GM23338 (cell line): Measurements from ENCODE around the gene TCF7L2. TPM values are rescaled to one million over a fixed set of nuclear protein-coding genes. Genes with fewer than 3 reads are reported as not detected.

Experiments
- ATAC-seq: fragments of 200-7000 bp; cut with Tn5 transposase; 3 replicates; pipeline ENCODE4 v1.9.1; 2020
- DNase-seq: peaks from one replicate; pipeline ENCODE4 v3.0.0-alpha.2; 2015; ENCODE audit warnings: low spot score
- H2AFZ ChIP-seq: fragments of 200-600 bp; sonication (generic); 2 replicates; pipeline ENCODE4 v1.8.0; 2016; ENCODE audit warnings: antibody characterized with exemption, mild to moderate bottlenecking, moderate library complexity
- H3F3A ChIP-seq: fragments of 200-600 bp; sonication (generic); replicated peaks from 2 replicates; pipeline ENCODE4 v1.8.0; 2017; ENCODE audit warnings: antibody characterized with exemption, mixed run types, low read depth
- H3K27ac ChIP-seq: fragments of 200-600 bp; sonication (generic); 2 replicates; pipeline ENCODE4 v1.6.1; 2016; ENCODE audit warnings: low read depth
- H3K27me3 ChIP-seq: fragments of 200-600 bp; sonication (generic); 2 replicates; pipeline ENCODE4 v1.8.0; 2016; ENCODE audit warnings: mild to moderate bottlenecking, mixed run types, moderate library complexity; ENCODE audit not compliant: insufficient read depth
- H3K36me3 ChIP-seq: fragments of 200-600 bp; sonication (generic); 2 replicates; pipeline ENCODE4 v1.8.0; 2016; ENCODE audit warnings: mild to moderate bottlenecking; ENCODE audit not compliant: insufficient read depth
- H3K4me1 ChIP-seq: fragments of 200-600 bp; sonication (generic); 2 replicates; pipeline ENCODE4 v1.8.0; 2016; ENCODE audit warnings: mild to moderate bottlenecking, moderate library complexity; ENCODE audit not compliant: insufficient read depth
- H3K4me2 ChIP-seq: fragments of 200-600 bp; sonication (generic); 2 replicates; pipeline ENCODE4 v1.7.1; 2017; ENCODE audit warnings: mixed run types
- H3K4me3 ChIP-seq: fragments of 200-600 bp; sonication (generic); 2 replicates; pipeline ENCODE4 v1.6.1; 2016; ENCODE audit warnings: mixed run types
- H3K79me2 ChIP-seq: fragments of 200-600 bp; sonication (generic); replicated peaks from 2 replicates; pipeline ENCODE4 v1.8.0; 2017; ENCODE audit warnings: mild to moderate bottlenecking; ENCODE audit not compliant: insufficient read depth
- H3K9me2 ChIP-seq: fragments of 200-600 bp; sonication (generic); 2 replicates; pipeline ENCODE4 v1.8.0; 2017; ENCODE audit not compliant: insufficient read depth
- H4K20me1 ChIP-seq: fragments of 200-600 bp; sonication (generic); replicated peaks from 2 replicates; pipeline ENCODE4 v1.8.0; 2017; ENCODE audit warnings: mild to moderate bottlenecking; ENCODE audit not compliant: insufficient read depth
- H3K27ac Mint-ChIP-seq: 2 replicates; pipeline ENCODE4 v1.8.0; 2020; ENCODE audit warnings: inconsistent platforms, mild to moderate bottlenecking, moderate library complexity, mixed read lengths
- H3K27me3 Mint-ChIP-seq: 3 replicates; pipeline ENCODE4 v1.8.0; 2022; ENCODE audit warnings: low read depth, mild to moderate bottlenecking, moderate library complexity, mixed read lengths, inconsistent platforms; ENCODE audit not compliant: insufficient read depth, poor library complexity
- H3K36me3 Mint-ChIP-seq: 3 replicates; pipeline ENCODE4 v1.8.0; 2021; ENCODE audit warnings: low read depth, mild to moderate bottlenecking, inconsistent platforms, moderate library complexity, mixed read lengths
- H3K4me1 Mint-ChIP-seq: 3 replicates; pipeline ENCODE4 v1.8.0; 2020; ENCODE audit warnings: mild to moderate bottlenecking, inconsistent platforms, mixed read lengths
- H3K4me3 Mint-ChIP-seq: 3 replicates; pipeline ENCODE4 v1.8.0; 2021; ENCODE audit warnings: moderate library complexity, mild to moderate bottlenecking, inconsistent platforms, mixed read lengths
- H3K9me3 Mint-ChIP-seq: 3 replicates; pipeline ENCODE4 v1.8.0; 2020; ENCODE audit warnings: moderate library complexity, mild to moderate bottlenecking, inconsistent platforms, mixed read lengths
- CREB1 ChIP-seq: fragments of 250-450 bp; sonication (Bioruptor Pico); IDR thresholded peaks from 2 replicates; pipeline ENCODE4 v1.5.0; 2020; ENCODE audit warnings: low read depth, mild to moderate bottlenecking, moderate library complexity
- EZH2 ChIP-seq: fragments of 200-600 bp; sonication (generic); IDR thresholded peaks from one replicate; pipeline ENCODE4 v1.8.0; 2017; ENCODE audit warnings: antibody characterized with exemption, mild to moderate bottlenecking, low read depth; ENCODE audit not compliant: unreplicated experiment
- EZH2phosphoT487 ChIP-seq: fragments of 200-600 bp; sonication (generic); IDR thresholded peaks from one replicate; pipeline ENCODE4 v1.8.1; 2018; ENCODE audit warnings: antibody characterized with exemption; ENCODE audit not compliant: unreplicated experiment
- JUNB ChIP-seq: IDR thresholded peaks from one replicate; pipeline ENCODE4 v1.6.1; 2016; ENCODE audit warnings: antibody characterized with exemption; ENCODE audit not compliant: unreplicated experiment
- NANOG ChIP-seq: IDR thresholded peaks from 2 replicates; pipeline ENCODE4 v1.6.1; 2016; ENCODE audit warnings: antibody characterized with exemption, borderline replicate concordance
- POLR2AphosphoS5 ChIP-seq: IDR thresholded peaks from 2 replicates; pipeline ENCODE4 v1.6.1; 2016; ENCODE audit warnings: antibody characterized with exemption, low read depth
- STAT1 ChIP-seq: IDR thresholded peaks from one replicate; pipeline ENCODE4 v1.6.1; 2016; ENCODE audit warnings: antibody characterized with exemption; ENCODE audit not compliant: unreplicated experiment
- ZNF114 ChIP-seq: fragments of 250-450 bp; sonication (Bioruptor Pico); IDR thresholded peaks from 2 replicates; pipeline ENCODE4 v1.5.0; 2020; ENCODE audit warnings: mild to moderate bottlenecking, moderate library complexity
- ZNF331 ChIP-seq: fragments of 250-450 bp; sonication (Bioruptor Pico); IDR thresholded peaks from 2 replicates; pipeline ENCODE4 v1.5.0; 2020; ENCODE audit warnings: low read depth, mild to moderate bottlenecking, moderate library complexity
- polyA plus RNA-seq: library from polyadenylated mRNA; unstranded; fragments of >200 nt; fragmentation: Nextera tagmentation; extraction: Ambion mirVana; gene quantifications from 2 replicates; pipeline ENCODE4 v1.2.1, GENCODE V29; 2016
- total RNA-seq: library from RNA; depleted of rRNA; stranded (reverse); fragments of >200 nt; shearing (Covaris generic); gene quantifications from 2 replicates; pipeline ENCODE4 v1.2.3, GENCODE V29; 2014
- TF ChIP-seq, protein P1 (sequence below): IDR thresholded peaks from one replicate; pipeline ENCODE4 v1.6.1; 2018; ENCODE audit warnings: antibody characterized with exemption; ENCODE audit not compliant: unreplicated experiment
- TF ChIP-seq, protein P2 (sequence below): IDR thresholded peaks from 2 replicates; pipeline ENCODE4 v1.6.1; 2016; ENCODE audit warnings: antibody characterized with exemption
- TF ChIP-seq, protein P3 (sequence below), 2 experiments: fragments of 200-600 bp in 1 of 2; sonication (generic) in 1 of 2; conservative IDR thresholded peaks; 2 replicates each; pipeline versions ENCODE4 v1.5.1 to v1.6.1; 2016 to 2017; ENCODE audit warnings: antibody characterized with exemption in 2 of 2, low read depth in 2 of 2, mild to moderate bottlenecking in 2 of 2, moderate library complexity in 1 of 2

Gene TCF7L2
- total and polyA plus RNA-seq, 2 experiments from 2014 or later: 32.2 to 80.8 TPM

DNA sequence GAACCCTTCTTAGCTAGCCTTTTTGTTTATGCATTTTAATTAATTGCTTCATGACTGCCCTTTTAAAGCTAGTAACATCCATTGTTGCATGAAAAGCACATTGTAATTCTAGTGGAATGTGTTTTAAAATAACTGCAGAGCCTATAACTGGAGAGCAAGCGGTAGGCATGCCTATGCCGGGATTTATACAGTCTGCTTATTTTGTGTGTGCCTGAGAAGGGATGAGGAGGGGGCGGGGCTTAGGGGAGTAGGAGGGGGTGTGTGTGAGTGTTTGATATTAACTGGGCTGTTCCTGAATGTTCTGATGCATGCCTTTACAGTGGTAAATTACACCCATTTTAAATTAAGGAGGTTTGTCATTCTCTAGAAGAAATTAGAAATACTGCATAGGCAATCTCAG, 208.1 kb downstream of the TCF7L2 start (continued):
- TF ChIP-seq, protein P1, sequence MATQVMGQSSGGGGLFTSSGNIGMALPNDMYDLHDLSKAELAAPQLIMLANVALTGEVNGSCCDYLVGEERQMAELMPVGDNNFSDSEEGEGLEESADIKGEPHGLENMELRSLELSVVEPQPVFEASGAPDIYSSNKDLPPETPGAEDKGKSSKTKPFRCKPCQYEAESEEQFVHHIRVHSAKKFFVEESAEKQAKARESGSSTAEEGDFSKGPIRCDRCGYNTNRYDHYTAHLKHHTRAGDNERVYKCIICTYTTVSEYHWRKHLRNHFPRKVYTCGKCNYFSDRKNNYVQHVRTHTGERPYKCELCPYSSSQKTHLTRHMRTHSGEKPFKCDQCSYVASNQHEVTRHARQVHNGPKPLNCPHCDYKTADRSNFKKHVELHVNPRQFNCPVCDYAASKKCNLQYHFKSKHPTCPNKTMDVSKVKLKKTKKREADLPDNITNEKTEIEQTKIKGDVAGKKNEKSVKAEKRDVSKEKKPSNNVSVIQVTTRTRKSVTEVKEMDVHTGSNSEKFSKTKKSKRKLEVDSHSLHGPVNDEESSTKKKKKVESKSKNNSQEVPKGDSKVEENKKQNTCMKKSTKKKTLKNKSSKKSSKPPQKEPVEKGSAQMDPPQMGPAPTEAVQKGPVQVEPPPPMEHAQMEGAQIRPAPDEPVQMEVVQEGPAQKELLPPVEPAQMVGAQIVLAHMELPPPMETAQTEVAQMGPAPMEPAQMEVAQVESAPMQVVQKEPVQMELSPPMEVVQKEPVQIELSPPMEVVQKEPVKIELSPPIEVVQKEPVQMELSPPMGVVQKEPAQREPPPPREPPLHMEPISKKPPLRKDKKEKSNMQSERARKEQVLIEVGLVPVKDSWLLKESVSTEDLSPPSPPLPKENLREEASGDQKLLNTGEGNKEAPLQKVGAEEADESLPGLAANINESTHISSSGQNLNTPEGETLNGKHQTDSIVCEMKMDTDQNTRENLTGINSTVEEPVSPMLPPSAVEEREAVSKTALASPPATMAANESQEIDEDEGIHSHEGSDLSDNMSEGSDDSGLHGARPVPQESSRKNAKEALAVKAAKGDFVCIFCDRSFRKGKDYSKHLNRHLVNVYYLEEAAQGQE: no peak
- TF ChIP-seq, protein P2, sequence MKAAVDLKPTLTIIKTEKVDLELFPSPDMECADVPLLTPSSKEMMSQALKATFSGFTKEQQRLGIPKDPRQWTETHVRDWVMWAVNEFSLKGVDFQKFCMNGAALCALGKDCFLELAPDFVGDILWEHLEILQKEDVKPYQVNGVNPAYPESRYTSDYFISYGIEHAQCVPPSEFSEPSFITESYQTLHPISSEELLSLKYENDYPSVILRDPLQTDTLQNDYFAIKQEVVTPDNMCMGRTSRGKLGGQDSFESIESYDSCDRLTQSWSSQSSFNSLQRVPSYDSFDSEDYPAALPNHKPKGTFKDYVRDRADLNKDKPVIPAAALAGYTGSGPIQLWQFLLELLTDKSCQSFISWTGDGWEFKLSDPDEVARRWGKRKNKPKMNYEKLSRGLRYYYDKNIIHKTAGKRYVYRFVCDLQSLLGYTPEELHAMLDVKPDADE: no peak
- no peak for TF ChIP-seq STAT1
- no peak for TF ChIP-seq POLR2AphosphoS5
- TF ChIP-seq EZH2: no peak
- TF ChIP-seq NANOG: no peak

DNA sequence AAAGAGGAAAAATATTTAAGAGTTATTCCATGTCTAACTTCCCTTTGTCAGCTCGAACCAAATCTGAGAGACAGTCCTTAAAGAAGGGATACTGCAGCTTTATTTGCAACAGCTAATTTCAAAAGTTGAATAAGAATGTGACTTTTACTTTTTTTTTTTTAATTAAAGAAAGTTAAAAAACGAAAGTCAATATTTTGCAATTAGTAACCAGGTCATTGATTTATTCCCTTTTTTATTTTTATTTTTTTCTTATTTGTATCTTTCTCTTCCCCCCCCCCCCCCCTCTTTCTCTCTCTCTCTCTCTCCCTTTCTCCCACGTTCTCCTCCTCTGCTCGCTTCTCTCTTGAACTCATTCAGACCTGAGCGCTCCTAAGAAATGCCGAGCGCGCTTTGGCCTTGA, 209.5 kb downstream of the TCF7L2 start:
- peaks cover 66% of the 10 kb centered on the region for H3K4me1 ChIP-seq
- H3K4me2 ChIP-seq: no peak overlapping the region
- peaks cover 52% of the 10 kb centered on the region for H3K4me1 Mint-ChIP-seq
- H3K27me3 ChIP-seq: no peaks in the 10 kb centered on the region
- H3K36me3 Mint-ChIP-seq: peaks cover 82% of the 10 kb centered on the region
- H3K9me2 ChIP-seq: no peaks in the 10 kb centered on the region
- peaks cover 23% of the 10 kb centered on the region for H4K20me1 ChIP-seq
- H3K9me3 Mint-ChIP-seq: no peaks in the 10 kb centered on the region
- DNase-seq (no peak), ATAC-seq (no peak)
- peak overlapping the region; percentile 79; the same call in 1 of the 2 replicates for H3K27ac Mint-ChIP-seq
- H3K27ac ChIP-seq: peak overlapping the region; percentile 53; the same call in 1 of the 2 replicates
- H3K27me3 Mint-ChIP-seq: peaks cover 18% of the 10 kb centered on the region
- no peak overlapping the region for H3K4me3 ChIP-seq
- no peak overlapping the region for H3K4me3 Mint-ChIP-seq
- peaks cover 47% of the 10 kb centered on the region for H3K36me3 ChIP-seq
- H2AFZ ChIP-seq: no peak overlapping the region
- H3K79me2 ChIP-seq: no peaks in the 10 kb centered on the region
- 0 out of 2 replicates have a peak, but pooled peaks cover 11% of the 10 kb centered on the region for H3F3A ChIP-seq
- no peak for TF ChIP-seq EZH2phosphoT487
- TF ChIP-seq ZNF114 (CRISPR knock-in tag): no peak
- no peak for TF ChIP-seq POLR2AphosphoS5
- TF ChIP-seq, protein P3, sequence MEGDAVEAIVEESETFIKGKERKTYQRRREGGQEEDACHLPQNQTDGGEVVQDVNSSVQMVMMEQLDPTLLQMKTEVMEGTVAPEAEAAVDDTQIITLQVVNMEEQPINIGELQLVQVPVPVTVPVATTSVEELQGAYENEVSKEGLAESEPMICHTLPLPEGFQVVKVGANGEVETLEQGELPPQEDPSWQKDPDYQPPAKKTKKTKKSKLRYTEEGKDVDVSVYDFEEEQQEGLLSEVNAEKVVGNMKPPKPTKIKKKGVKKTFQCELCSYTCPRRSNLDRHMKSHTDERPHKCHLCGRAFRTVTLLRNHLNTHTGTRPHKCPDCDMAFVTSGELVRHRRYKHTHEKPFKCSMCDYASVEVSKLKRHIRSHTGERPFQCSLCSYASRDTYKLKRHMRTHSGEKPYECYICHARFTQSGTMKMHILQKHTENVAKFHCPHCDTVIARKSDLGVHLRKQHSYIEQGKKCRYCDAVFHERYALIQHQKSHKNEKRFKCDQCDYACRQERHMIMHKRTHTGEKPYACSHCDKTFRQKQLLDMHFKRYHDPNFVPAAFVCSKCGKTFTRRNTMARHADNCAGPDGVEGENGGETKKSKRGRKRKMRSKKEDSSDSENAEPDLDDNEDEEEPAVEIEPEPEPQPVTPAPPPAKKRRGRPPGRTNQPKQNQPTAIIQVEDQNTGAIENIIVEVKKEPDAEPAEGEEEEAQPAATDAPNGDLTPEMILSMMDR (conservative IDR thresholded peaks at IDR 0.05; ENCODE audit: low read depth in 2 of 2): no peak
- no peak for TF ChIP-seq NANOG
- no peak for TF ChIP-seq ZNF331 (CRISPR knock-in tag)
- TF ChIP-seq CREB1: no peak
- TF ChIP-seq, protein P2: no peak
- no peak for TF ChIP-seq STAT1
- TF ChIP-seq, protein P1: no peak
- TF ChIP-seq JUNB: no peak
